GM12878 (cell line): Measurements from ENCODE around the gene KCNK17. TPM values are rescaled to one million over a fixed set of nuclear protein-coding genes. Genes with fewer than 3 reads are reported as not detected.

Source experiments
- ATAC-seq: fragments of 200-7000 bp; cut with Tn5 transposase; 3 replicates; pipeline ENCODE4 v1.9.1; 2020; ENCODE audit warnings: mild to moderate bottlenecking, moderate library complexity
- BruUV-seq: library from RNA; stranded (reverse); fragments of 400-500 nt; replicated peaks from 2 replicates; lab custom pipeline; 2021; lab: Mats Ljungman, UMichigan
- CTCF ChIA-PET: fragments of 300-600 bp; sonication (Branson Sonifier 250); formaldehyde crosslinking; extraction: SDS; loops from one replicate; lab custom pipeline; 2021; ENCODE audit warnings: inconsistent platforms; lab: Yijun Ruan, JAX
- POLR2A ChIA-PET: fragments of 350-600 bp; formaldehyde crosslinking; extraction: SDS; loops from one replicate; lab custom pipeline; 2021; ENCODE audit warnings: inconsistent platforms; lab: Charles Lee
- RAD21 ChIA-PET: fragments of 300-600 bp; sonication (Branson Sonifier 250); formaldehyde crosslinking; loops from one replicate; lab custom pipeline; 2023; ENCODE audit warnings: antibody characterized with exemption; ENCODE audit not compliant: unreplicated experiment; lab: Charles Lee
- SMC1A ChIA-PET: fragments of 300-600 bp; sonication (Branson Sonifier 250); formaldehyde crosslinking; loops from one replicate; lab custom pipeline; 2023; ENCODE audit not compliant: unreplicated experiment, uncharacterized antibody; lab: Charles Lee
- DNase-seq: peaks from one replicate; pipeline ENCODE4 v3.0.0-alpha.2; 2011; ENCODE audit warnings: low read depth, low spot score
- FAIRE-seq: peaks from 3 replicates; lab custom pipeline; 2011; peaks lifted over from hg19 to GRCh38; lab: Jason Lieb, UNC
- H2AFZ ChIP-seq: 2 replicates; pipeline ENCODE4 v1.6.0; 2011; ENCODE audit warnings: low read depth, low read length, control low read depth; ENCODE audit not compliant: control insufficient read depth
- H3K27ac ChIP-seq: 2 replicates; pipeline ENCODE4 v1.5.1; 2011; ENCODE audit warnings: control low read depth; ENCODE audit not compliant: control insufficient read depth, insufficient read depth
- H3K27me3 ChIP-seq, 2 experiments: replicated peaks in 1 of 2; 2 replicates each; pipeline versions ENCODE4 v1.6.0 to v1.6.1; 2011; ENCODE audit warnings: low read length in 1 of 2; ENCODE audit not compliant: control insufficient read depth in 2 of 2, insufficient read depth in 2 of 2
- H3K36me3 ChIP-seq, 2 experiments: 2 replicates each; pipeline ENCODE4 v1.5.1; 2011; ENCODE audit warnings: low read length in 1 of 2; ENCODE audit not compliant: control insufficient read depth in 2 of 2, insufficient read depth in 2 of 2
- H3K4me1 ChIP-seq: 2 replicates; pipeline ENCODE4 v1.6.1; 2011; ENCODE audit warnings: mild to moderate bottlenecking, low read length, moderate library complexity, mixed read lengths; ENCODE audit not compliant: control insufficient read depth, insufficient read depth
- H3K4me2 ChIP-seq: 2 replicates; pipeline ENCODE4 v1.6.0; 2011; ENCODE audit warnings: control low read depth; ENCODE audit not compliant: control insufficient read depth, insufficient read depth
- H3K4me3 ChIP-seq: fragments of 200-600 bp; sonication (generic); 2 replicates; pipeline ENCODE4 v1.5.1; 2016
- H3K79me2 ChIP-seq: 2 replicates; pipeline ENCODE4 v1.6.0; 2011; ENCODE audit warnings: low read length; ENCODE audit not compliant: control insufficient read depth, insufficient read depth
- H3K9ac ChIP-seq: 2 replicates; pipeline ENCODE4 v1.8.0; 2011; ENCODE audit warnings: low read length, control low read depth, mixed read lengths; ENCODE audit not compliant: control insufficient read depth, insufficient read depth
- H3K9me3 ChIP-seq: replicated peaks from 3 replicates; pipeline ENCODE4 v1.5.1; 2011; ENCODE audit warnings: mild to moderate bottlenecking, low read length; ENCODE audit not compliant: control insufficient read depth, insufficient read depth
- H4K20me1 ChIP-seq: 2 replicates; pipeline ENCODE4 v1.6.0; 2011; ENCODE audit not compliant: control insufficient read depth, insufficient read depth
- ATF7 ChIP-seq: fragments of 450-650 bp; IDR thresholded peaks from 2 replicates; pipeline ENCODE4 v1.6.1; 2016; ENCODE audit warnings: low read depth, mild to moderate bottlenecking
- BHLHE40 ChIP-seq, 2 experiments: fragments of 450-650 bp in 1 of 2; IDR thresholded peaks; 2 replicates each; pipeline ENCODE4 v1.6.1; 2011 to 2017; ENCODE audit warnings: low read depth in 2 of 2, borderline replicate concordance in 1 of 2, improper control_type of control experiment in 1 of 2, low read length in 1 of 2, mild to moderate bottlenecking in 1 of 2
- CBX5 ChIP-seq: sonication (generic); IDR thresholded peaks from 2 replicates; pipeline ENCODE4 v1.6.1; 2016; ENCODE audit warnings: low read depth, moderate library complexity, mild to moderate bottlenecking, inconsistent platforms
- CREM ChIP-seq: IDR thresholded peaks from 2 replicates; pipeline ENCODE4 v1.6.1; 2014; ENCODE audit warnings: antibody characterized with exemption, low read depth
- DPF2 ChIP-seq: fragments of 450-650 bp; IDR thresholded peaks from 2 replicates; pipeline ENCODE4 v1.6.1; 2017; ENCODE audit warnings: mild to moderate bottlenecking
- FOXM1 ChIP-seq: IDR thresholded peaks from 2 replicates; pipeline ENCODE4 v1.6.1; 2012; ENCODE audit warnings: low read depth, mild to moderate bottlenecking, inconsistent platforms, low read length, moderate library complexity
- GATAD2B ChIP-seq: fragments of 450-650 bp; conservative IDR thresholded peaks from 2 replicates; pipeline ENCODE4 v1.6.1; 2017; ENCODE audit warnings: low read depth, mild to moderate bottlenecking, moderate library complexity
- HDAC6 ChIP-seq: fragments of 200-600 bp; sonication (generic); IDR thresholded peaks from one replicate; pipeline ENCODE4 v1.8.0; 2017; ENCODE audit warnings: antibody characterized with exemption; ENCODE audit not compliant: unreplicated experiment
- MTA2 ChIP-seq: fragments of 450-650 bp; IDR thresholded peaks from 2 replicates; pipeline ENCODE4 v1.6.1; 2016; ENCODE audit warnings: low read depth, mild to moderate bottlenecking, moderate library complexity
- NRF1 ChIP-seq: conservative IDR thresholded peaks from 2 replicates; pipeline ENCODE4 v1.6.1; 2011; ENCODE audit warnings: mild to moderate bottlenecking, low read depth, low read length, improper control_type of control experiment
- SIX5 ChIP-seq: IDR thresholded peaks from 2 replicates; pipeline ENCODE4 v1.6.1; 2011; ENCODE audit warnings: mild to moderate bottlenecking, low read depth, low read length, moderate library complexity; ENCODE audit not compliant: severe bottlenecking
- ZNF274 ChIP-seq: IDR thresholded peaks from one replicate; pipeline ENCODE4 v1.8.0; 2011; ENCODE audit not compliant: insufficient read length, insufficient read depth
- WGBS: methylation state at CpG from one replicate; pipeline ENCODE4 v1.1.6; 2016; ENCODE audit warnings: low lambda C conversion rate; ENCODE audit not compliant: insufficient replicate concordance, insufficient coverage; ENCODE audit errors: missing lambda C conversion rate; 5-methylcytosine and 5-hydroxymethylcytosine counted together
- in situ Hi-C: fragments of 300-500 bp; cut with MboI; formaldehyde crosslinking; loops from 9 replicates; pipeline ENCODE4 v1.14.3; 2018; ENCODE audit warnings: mixed read lengths
- intact Hi-C: fragments of 100-400 bp; cut with micrococcal nuclease; formaldehyde crosslinking; loops from one replicate; pipeline ENCODE4 v1.14.2; 2022; ENCODE audit not compliant: unreplicated experiment
- polyA plus RNA-seq, 11 experiments: library from polyadenylated mRNA; depleted of rRNA in 4 of 11; unstranded in 6 of 11; stranded (reverse) in 5 of 11; fragments of >200 nt; fragmentation: Nextera tagmentation in 4 of 11; fragmentation: Illumina TruSeq in 1 of 11; extraction: Ambion mirVana in 4 of 11; extraction: Trizol in 1 of 11; gene quantifications; 1 replicate in 1 of 11; 2 replicates in 10 of 11; pipeline versions ENCODE4 v1.2.1 to v1.2.3, GENCODE V29; 2011 to 2016; ENCODE audit warnings: inconsistent platforms in 2 of 11, missing spikeins in 2 of 11, low read depth in 1 of 11
- total RNA-seq, 4 experiments: library from RNA; depleted of rRNA in 3 of 4; stranded (reverse); fragments of >200 nt in 3 of 4; fragmentation: Illumina TruSeq in 1 of 4; extraction: Trizol in 1 of 4; gene quantifications; 2 replicates each; pipeline versions ENCODE4 v1.2.1 to v1.2.3, GENCODE V29; 2013 to 2021
- TF ChIP-seq, protein P1 (sequence below): fragments of 450-650 bp; IDR thresholded peaks from 2 replicates; pipeline ENCODE4 v1.6.1; 2017; ENCODE audit warnings: mild to moderate bottlenecking
- TF ChIP-seq, protein P2 (sequence below): fragments of 450-650 bp; IDR thresholded peaks from 2 replicates; pipeline ENCODE4 v1.6.1; 2017; ENCODE audit warnings: mild to moderate bottlenecking, low read depth, inconsistent platforms; ENCODE audit not compliant: poor library complexity, severe bottlenecking
- TF ChIP-seq, protein P3 (sequence below): IDR thresholded peaks from 2 replicates; pipeline ENCODE4 v1.6.1; 2011; ENCODE audit warnings: low read depth, mild to moderate bottlenecking, low read length, moderate library complexity, borderline replicate concordance; ENCODE audit errors: extremely low read depth
- TF ChIP-seq, protein P4 (sequence below): IDR thresholded peaks from 2 replicates; pipeline ENCODE4 v1.6.1; 2012; ENCODE audit warnings: improper control_type of control experiment, low read depth, low read length; ENCODE audit not compliant: insufficient replicate concordance

KCNK17 gene
- total and polyA plus RNA-seq, 10 of the 15 experiments (the other 5 are each of a cell fraction or from before 2014, with no cell fraction given), result not detected

DNA sequence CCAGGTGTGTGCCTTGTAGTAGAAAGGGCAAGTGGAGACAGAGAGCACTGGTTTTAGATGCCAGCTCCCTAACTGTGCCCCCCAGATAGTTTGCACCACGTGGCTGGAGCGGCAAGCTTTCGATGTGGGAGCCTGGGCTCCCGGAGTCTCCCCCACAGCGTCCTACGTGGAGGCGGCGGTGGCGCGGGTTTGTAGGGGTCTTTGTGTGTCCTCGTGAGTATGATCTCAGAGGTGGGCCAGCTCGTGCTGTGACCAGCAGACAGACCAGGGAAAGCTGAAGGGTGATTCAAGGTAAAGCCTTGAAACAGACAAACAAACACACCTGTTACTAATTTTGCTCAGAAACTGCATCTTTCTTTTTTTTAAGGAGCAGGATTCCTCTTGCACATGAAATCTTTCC is 13.8 kb upstream of the KCNK17 start:
- ChIA-PET RAD21 (no interaction called here), SMC1A (no interaction called here), POLR2A (no interaction called here), CTCF (no interaction called here)
- BruUV-seq, result no TSS peak
- no peak overlapping the region for H3K4me3 ChIP-seq
- H3K4me2 ChIP-seq, result no peak overlapping the region
- no peaks in the 10 kb centered on the region for H3K27me3 ChIP-seq
- H3K27ac ChIP-seq, result no peak overlapping the region
- no peaks in the 10 kb centered on the region for H3K9me3 ChIP-seq
- no peak overlapping the region for H2AFZ ChIP-seq
- in situ Hi-C loops, result no loop called here
- FAIRE-seq (no peak), ATAC-seq (no peak), DNase-seq (no peak)
- H3K4me1 ChIP-seq, result peaks cover 7% of the 10 kb centered on the region
- no peaks in the 10 kb centered on the region for H4K20me1 ChIP-seq
- no peaks in the 10 kb centered on the region for H3K36me3 ChIP-seq
- no peaks in the 10 kb centered on the region for H3K79me2 ChIP-seq
- H3K9ac ChIP-seq, result no peak overlapping the region
- 53% methylated on average over 12 of the region's 12 CpGs for WGBS
- intact Hi-C loops, result no loop called here
- TF ChIP-seq GATAD2B (no peak), MTA2 (no peak), SIX5 (no peak), NRF1 (no peak), CREM (no peak), FOXM1 (no peak), BHLHE40 (IDR thresholded peaks at IDR 0.05; ENCODE audit: borderline replicate concordance in 1 of 2, low read depth in 2 of 2, low read length in 1 of 2) (no peak), DPF2 (no peak), CBX5 (no peak), ATF7 (no peak), HDAC6 (no peak), ZNF274 (no peak)
- TF ChIP-seq, protein P1, sequence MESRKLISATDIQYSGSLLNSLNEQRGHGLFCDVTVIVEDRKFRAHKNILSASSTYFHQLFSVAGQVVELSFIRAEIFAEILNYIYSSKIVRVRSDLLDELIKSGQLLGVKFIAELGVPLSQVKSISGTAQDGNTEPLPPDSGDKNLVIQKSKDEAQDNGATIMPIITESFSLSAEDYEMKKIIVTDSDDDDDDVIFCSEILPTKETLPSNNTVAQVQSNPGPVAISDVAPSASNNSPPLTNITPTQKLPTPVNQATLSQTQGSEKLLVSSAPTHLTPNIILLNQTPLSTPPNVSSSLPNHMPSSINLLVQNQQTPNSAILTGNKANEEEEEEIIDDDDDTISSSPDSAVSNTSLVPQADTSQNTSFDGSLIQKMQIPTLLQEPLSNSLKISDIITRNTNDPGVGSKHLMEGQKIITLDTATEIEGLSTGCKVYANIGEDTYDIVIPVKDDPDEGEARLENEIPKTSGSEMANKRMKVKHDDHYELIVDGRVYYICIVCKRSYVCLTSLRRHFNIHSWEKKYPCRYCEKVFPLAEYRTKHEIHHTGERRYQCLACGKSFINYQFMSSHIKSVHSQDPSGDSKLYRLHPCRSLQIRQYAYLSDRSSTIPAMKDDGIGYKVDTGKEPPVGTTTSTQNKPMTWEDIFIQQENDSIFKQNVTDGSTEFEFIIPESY, result no peak
- TF ChIP-seq, protein P2, sequence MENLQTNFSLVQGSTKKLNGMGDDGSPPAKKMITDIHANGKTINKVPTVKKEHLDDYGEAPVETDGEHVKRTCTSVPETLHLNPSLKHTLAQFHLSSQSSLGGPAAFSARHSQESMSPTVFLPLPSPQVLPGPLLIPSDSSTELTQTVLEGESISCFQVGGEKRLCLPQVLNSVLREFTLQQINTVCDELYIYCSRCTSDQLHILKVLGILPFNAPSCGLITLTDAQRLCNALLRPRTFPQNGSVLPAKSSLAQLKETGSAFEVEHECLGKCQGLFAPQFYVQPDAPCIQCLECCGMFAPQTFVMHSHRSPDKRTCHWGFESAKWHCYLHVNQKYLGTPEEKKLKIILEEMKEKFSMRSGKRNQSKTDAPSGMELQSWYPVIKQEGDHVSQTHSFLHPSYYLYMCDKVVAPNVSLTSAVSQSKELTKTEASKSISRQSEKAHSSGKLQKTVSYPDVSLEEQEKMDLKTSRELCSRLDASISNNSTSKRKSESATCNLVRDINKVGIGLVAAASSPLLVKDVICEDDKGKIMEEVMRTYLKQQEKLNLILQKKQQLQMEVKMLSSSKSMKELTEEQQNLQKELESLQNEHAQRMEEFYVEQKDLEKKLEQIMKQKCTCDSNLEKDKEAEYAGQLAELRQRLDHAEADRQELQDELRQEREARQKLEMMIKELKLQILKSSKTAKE, result no peak
- TF ChIP-seq, protein P3, sequence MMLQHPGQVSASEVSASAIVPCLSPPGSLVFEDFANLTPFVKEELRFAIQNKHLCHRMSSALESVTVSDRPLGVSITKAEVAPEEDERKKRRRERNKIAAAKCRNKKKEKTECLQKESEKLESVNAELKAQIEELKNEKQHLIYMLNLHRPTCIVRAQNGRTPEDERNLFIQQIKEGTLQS, result no peak
- TF ChIP-seq, protein P4, sequence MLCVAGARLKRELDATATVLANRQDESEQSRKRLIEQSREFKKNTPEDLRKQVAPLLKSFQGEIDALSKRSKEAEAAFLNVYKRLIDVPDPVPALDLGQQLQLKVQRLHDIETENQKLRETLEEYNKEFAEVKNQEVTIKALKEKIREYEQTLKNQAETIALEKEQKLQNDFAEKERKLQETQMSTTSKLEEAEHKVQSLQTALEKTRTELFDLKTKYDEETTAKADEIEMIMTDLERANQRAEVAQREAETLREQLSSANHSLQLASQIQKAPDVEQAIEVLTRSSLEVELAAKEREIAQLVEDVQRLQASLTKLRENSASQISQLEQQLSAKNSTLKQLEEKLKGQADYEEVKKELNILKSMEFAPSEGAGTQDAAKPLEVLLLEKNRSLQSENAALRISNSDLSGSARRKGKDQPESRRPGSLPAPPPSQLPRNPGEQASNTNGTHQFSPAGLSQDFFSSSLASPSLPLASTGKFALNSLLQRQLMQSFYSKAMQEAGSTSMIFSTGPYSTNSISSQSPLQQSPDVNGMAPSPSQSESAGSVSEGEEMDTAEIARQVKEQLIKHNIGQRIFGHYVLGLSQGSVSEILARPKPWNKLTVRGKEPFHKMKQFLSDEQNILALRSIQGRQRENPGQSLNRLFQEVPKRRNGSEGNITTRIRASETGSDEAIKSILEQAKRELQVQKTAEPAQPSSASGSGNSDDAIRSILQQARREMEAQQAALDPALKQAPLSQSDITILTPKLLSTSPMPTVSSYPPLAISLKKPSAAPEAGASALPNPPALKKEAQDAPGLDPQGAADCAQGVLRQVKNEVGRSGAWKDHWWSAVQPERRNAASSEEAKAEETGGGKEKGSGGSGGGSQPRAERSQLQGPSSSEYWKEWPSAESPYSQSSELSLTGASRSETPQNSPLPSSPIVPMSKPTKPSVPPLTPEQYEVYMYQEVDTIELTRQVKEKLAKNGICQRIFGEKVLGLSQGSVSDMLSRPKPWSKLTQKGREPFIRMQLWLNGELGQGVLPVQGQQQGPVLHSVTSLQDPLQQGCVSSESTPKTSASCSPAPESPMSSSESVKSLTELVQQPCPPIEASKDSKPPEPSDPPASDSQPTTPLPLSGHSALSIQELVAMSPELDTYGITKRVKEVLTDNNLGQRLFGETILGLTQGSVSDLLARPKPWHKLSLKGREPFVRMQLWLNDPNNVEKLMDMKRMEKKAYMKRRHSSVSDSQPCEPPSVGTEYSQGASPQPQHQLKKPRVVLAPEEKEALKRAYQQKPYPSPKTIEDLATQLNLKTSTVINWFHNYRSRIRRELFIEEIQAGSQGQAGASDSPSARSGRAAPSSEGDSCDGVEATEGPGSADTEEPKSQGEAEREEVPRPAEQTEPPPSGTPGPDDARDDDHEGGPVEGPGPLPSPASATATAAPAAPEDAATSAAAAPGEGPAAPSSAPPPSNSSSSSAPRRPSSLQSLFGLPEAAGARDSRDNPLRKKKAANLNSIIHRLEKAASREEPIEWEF, result no peak
